ENCODE data around the gene TMEM30B.
A peak's percentile ranks its signal among the peaks of the same experiment; 100 is the strongest.

The TMEM30B gene

GRCh38 chr14:61297581-61297980, 16.4 kb upstream of the TMEM30B start:
- no peak overlapping the region for H3K27ac ChIP-seq
- TF ChIP-seq CTCF (conservative IDR thresholded peaks at IDR 0.05): no peak

GRCh38 chr14:61296719-61297502, 15.8 kb upstream of the TMEM30B start:
- H3K27ac ChIP-seq: no peak overlapping the region
- peak; percentile 73 for TF ChIP-seq CTCF (conservative IDR thresholded peaks at IDR 0.05)

GRCh38 chr14:61296151-61296550, 15.0 kb upstream of the TMEM30B start:
- H3K27ac ChIP-seq: no peak overlapping the region
- no peak for TF ChIP-seq CTCF (conservative IDR thresholded peaks at IDR 0.05)

GRCh38 chr14:61290701-61291100, 9.6 kb upstream of the TMEM30B start:
- no peak for TF ChIP-seq CTCF (conservative IDR thresholded peaks at IDR 0.05)
- peak overlapping the region; percentile 42 for H3K27ac ChIP-seq

- H3K27ac ChIP-seq: no peak overlapping the region
- TF ChIP-seq CTCF (conservative IDR thresholded peaks at IDR 0.05): no peak
Observed at GRCh38 chr14:61288720-61289119, 7.6 kb upstream of the TMEM30B start.

GRCh38 chr14:61288228-61288627, 7.1 kb upstream of the TMEM30B start:
- no peak overlapping the region for H3K27ac ChIP-seq
- TF ChIP-seq CTCF (conservative IDR thresholded peaks at IDR 0.05): no peak

GRCh38 chr14:61287196-61287595, 6.1 kb upstream of the TMEM30B start:
- no peak for TF ChIP-seq CTCF (conservative IDR thresholded peaks at IDR 0.05)
- no peak overlapping the region for H3K27ac ChIP-seq
